HepG2 (cell line): ENCODE data around the gene SLC19A1. TPM values are rescaled to one million over a fixed set of nuclear protein-coding genes. Genes with fewer than 3 reads are reported as not detected.

Source experiments
- CENPX ChIP-seq: sonication (generic); formaldehyde crosslinking; IDR thresholded peaks from 2 replicates; pipeline ENCODE4 v1.9.0; 2021; ENCODE audit warnings: mild to moderate bottlenecking, missing genetic modification reagents, moderate library complexity
- IRX3 ChIP-seq: sonication (generic); formaldehyde crosslinking; IDR thresholded peaks from 2 replicates; pipeline ENCODE4 v1.8.1; 2023; ENCODE audit warnings: mild to moderate bottlenecking, low read depth, missing genetic modification reagents, borderline replicate concordance
- JARID2 ChIP-seq: sonication (generic); formaldehyde crosslinking; IDR thresholded peaks from 2 replicates; pipeline ENCODE4 v1.8.1; 2023; ENCODE audit warnings: missing genetic modification reagents, inconsistent platforms; ENCODE audit not compliant: insufficient replicate concordance
- KDM5B ChIP-seq: sonication (generic); formaldehyde crosslinking; IDR thresholded peaks from 2 replicates; pipeline ENCODE4 v1.4.0; 2020; ENCODE audit warnings: missing genetic modification reagents, mild to moderate bottlenecking, borderline replicate concordance
- PHF21A ChIP-seq: sonication (generic); formaldehyde crosslinking; IDR thresholded peaks from 2 replicates; pipeline ENCODE4 v1.5.0; 2020; ENCODE audit warnings: mild to moderate bottlenecking, missing genetic modification reagents
- RBAK ChIP-seq: sonication (generic); formaldehyde crosslinking; IDR thresholded peaks from 2 replicates; pipeline ENCODE4 v1.5.1; 2020; ENCODE audit warnings: mild to moderate bottlenecking, missing genetic modification reagents
- THAP8 ChIP-seq: sonication (generic); formaldehyde crosslinking; IDR thresholded peaks from 2 replicates; pipeline ENCODE4 v1.5.1; 2020; ENCODE audit warnings: missing genetic modification reagents, mild to moderate bottlenecking, borderline replicate concordance
- ZNF124 ChIP-seq: sonication (generic); formaldehyde crosslinking; IDR thresholded peaks from 2 replicates; pipeline ENCODE4 v1.4.0; 2020; ENCODE audit warnings: missing genetic modification reagents
- ZNF280D ChIP-seq: sonication (generic); formaldehyde crosslinking; IDR thresholded peaks from 2 replicates; pipeline ENCODE4 v1.5.1; 2020; ENCODE audit warnings: mild to moderate bottlenecking, missing genetic modification reagents
- ZNF543 ChIP-seq: sonication (generic); formaldehyde crosslinking; IDR thresholded peaks from 2 replicates; pipeline ENCODE4 v1.4.0; 2020; ENCODE audit warnings: mild to moderate bottlenecking, missing genetic modification reagents
- ZNF619 ChIP-seq: sonication (generic); formaldehyde crosslinking; IDR thresholded peaks from 2 replicates; pipeline ENCODE4 v1.4.0; 2020; ENCODE audit warnings: mild to moderate bottlenecking, missing genetic modification reagents
- ZNF713 ChIP-seq: sonication (generic); formaldehyde crosslinking; IDR thresholded peaks from 2 replicates; pipeline ENCODE4 v1.4.0; 2020; ENCODE audit warnings: mild to moderate bottlenecking, missing genetic modification reagents
- ZSCAN12 ChIP-seq: sonication (generic); formaldehyde crosslinking; IDR thresholded peaks from 2 replicates; pipeline ENCODE4 v1.9.0; 2021; ENCODE audit warnings: mild to moderate bottlenecking, missing genetic modification reagents
- polyA plus RNA-seq, 8 experiments: library from polyadenylated mRNA; depleted of rRNA in 3 of 8; stranded (reverse) in 7 of 8; unstranded in 1 of 8; fragments of >200 nt; fragmentation: Illumina TruSeq in 4 of 8; extraction: Trizol in 4 of 8; gene quantifications; 2 replicates each; pipeline versions ENCODE4 v1.2.1 to v1.2.3, GENCODE V29; 2011 to 2016; ENCODE audit warnings: low read depth in 4 of 8, missing spikeins in 1 of 8, mixed read lengths in 1 of 8; ENCODE audit not compliant: insufficient read depth in 1 of 8
- total RNA-seq, 5 experiments: library from RNA; depleted of rRNA; stranded (reverse); fragments of >200 nt; fragmentation: Illumina TruSeq; extraction: Trizol; gene quantifications; 2 replicates each; pipeline ENCODE4 v1.2.3, GENCODE V29; 2016; ENCODE audit warnings: low read depth in 1 of 5
- TF ChIP-seq, protein P1 (sequence below), 2 experiments: sonication (generic) in 1 of 2; formaldehyde crosslinking in 1 of 2; IDR thresholded peaks; 2 replicates each; pipeline versions ENCODE4 v1.6.1 to v1.9.0; 2014 to 2022; ENCODE audit warnings: antibody characterized with exemption in 1 of 2, borderline replicate concordance in 1 of 2, inconsistent platforms in 1 of 2, low read depth in 1 of 2, missing genetic modification reagents in 1 of 2
- TF ChIP-seq, protein P2 (sequence below), 2 experiments: sonication (generic) in 1 of 2; formaldehyde crosslinking in 1 of 2; IDR thresholded peaks; 2 replicates each; pipeline versions ENCODE4 v1.4.0 to v1.6.1; 2018 to 2020; ENCODE audit warnings: missing genetic modification reagents in 2 of 2, borderline replicate concordance in 1 of 2, low read depth in 1 of 2, mild to moderate bottlenecking in 1 of 2, missing biosample characterization in 1 of 2

SLC19A1 gene
- total and polyA plus RNA-seq, 2 of the 13 experiments (the other 11 are each of a cell fraction or from before 2014, with no cell fraction given), result 21.8 to 23.0 TPM

DNA sequence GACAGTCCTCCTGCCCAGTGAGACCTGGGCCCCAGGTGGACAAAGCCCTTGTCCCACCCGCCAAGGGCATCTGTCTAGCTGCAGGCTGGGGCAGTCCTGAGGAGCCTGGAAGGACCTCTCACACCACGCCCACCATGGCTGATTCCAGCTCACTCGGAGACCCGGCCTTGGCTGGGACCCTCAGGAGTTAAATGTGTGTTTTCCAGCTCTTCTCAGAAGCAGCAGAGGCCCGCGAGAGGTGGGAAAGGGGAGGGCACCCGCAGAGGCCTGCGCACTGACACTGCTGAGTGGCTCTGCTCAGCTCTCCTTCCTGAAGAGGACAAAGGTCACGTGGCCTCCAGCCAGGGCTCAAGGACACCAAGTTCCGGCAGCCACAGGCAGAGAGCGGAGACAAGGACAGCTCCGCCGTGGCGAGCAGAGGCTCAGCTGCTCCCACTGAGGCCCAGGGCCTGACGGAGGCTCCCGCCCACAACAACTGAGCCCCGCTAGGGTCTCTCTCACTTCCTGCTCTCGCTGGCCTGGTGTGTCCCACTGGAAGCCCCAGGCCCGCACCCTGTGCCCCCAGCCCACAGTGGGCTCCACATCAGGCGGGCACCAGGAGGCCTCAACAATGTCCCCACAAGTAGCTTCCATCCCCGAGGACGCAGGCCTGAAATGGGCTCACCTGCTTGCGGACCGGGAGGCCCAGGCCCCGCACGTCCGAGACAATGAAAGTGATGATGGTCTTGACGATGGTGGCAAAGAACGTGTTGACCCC, 16.9 kb downstream of the SLC19A1 start (continued):
- TF ChIP-seq, protein P1, sequence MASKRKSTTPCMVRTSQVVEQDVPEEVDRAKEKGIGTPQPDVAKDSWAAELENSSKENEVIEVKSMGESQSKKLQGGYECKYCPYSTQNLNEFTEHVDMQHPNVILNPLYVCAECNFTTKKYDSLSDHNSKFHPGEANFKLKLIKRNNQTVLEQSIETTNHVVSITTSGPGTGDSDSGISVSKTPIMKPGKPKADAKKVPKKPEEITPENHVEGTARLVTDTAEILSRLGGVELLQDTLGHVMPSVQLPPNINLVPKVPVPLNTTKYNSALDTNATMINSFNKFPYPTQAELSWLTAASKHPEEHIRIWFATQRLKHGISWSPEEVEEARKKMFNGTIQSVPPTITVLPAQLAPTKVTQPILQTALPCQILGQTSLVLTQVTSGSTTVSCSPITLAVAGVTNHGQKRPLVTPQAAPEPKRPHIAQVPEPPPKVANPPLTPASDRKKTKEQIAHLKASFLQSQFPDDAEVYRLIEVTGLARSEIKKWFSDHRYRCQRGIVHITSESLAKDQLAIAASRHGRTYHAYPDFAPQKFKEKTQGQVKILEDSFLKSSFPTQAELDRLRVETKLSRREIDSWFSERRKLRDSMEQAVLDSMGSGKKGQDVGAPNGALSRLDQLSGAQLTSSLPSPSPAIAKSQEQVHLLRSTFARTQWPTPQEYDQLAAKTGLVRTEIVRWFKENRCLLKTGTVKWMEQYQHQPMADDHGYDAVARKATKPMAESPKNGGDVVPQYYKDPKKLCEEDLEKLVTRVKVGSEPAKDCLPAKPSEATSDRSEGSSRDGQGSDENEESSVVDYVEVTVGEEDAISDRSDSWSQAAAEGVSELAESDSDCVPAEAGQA (IDR thresholded peaks at IDR 0.05; ENCODE audit: low read depth), result no peak
- TF ChIP-seq, protein P1 (CRISPR knock-in tag; IDR thresholded peaks at IDR 0.05; ENCODE audit: borderline replicate concordance), result no peak
- peak; percentile 67 for TF ChIP-seq ZNF124 (CRISPR knock-in tag)
- TF ChIP-seq ZNF280D (CRISPR knock-in tag), result 0 out of 2 replicates have a peak, but pooled peaks have one; percentile 83
- no peak for TF ChIP-seq ZNF713 (CRISPR knock-in tag)
- TF ChIP-seq, protein P2, sequence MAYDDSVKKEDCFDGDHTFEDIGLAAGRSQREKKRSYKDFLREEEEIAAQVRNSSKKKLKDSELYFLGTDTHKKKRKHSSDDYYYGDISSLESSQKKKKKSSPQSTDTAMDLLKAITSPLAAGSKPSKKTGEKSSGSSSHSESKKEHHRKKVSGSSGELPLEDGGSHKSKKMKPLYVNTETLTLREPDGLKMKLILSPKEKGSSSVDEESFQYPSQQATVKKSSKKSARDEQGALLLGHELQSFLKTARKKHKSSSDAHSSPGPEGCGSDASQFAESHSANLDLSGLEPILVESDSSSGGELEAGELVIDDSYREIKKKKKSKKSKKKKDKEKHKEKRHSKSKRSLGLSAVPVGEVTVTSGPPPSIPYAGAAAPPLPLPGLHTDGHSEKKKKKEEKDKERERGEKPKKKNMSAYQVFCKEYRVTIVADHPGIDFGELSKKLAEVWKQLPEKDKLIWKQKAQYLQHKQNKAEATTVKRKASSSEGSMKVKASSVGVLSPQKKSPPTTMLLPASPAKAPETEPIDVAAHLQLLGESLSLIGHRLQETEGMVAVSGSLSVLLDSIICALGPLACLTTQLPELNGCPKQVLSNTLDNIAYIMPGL (CRISPR knock-in tag; IDR thresholded peaks at IDR 0.05; ENCODE audit: borderline replicate concordance in 1 of 2, low read depth in 1 of 2), result peak in 1 of 2 experiments; percentile 39; a peak in 2 of 4 replicates
- TF ChIP-seq PHF21A (CRISPR knock-in tag), result peak; percentile 39
- peak; percentile 21; the same call in 1 of the 2 replicates for TF ChIP-seq ZNF543
- TF ChIP-seq ZNF619 (CRISPR knock-in tag), result no peak
- no peak for TF ChIP-seq ZSCAN12
- no peak; the same call in 1 of the 2 replicates for TF ChIP-seq KDM5B (CRISPR knock-in tag)
- no peak for TF ChIP-seq IRX3 (CRISPR knock-in tag)
- TF ChIP-seq THAP8 (CRISPR knock-in tag), result no peak
- TF ChIP-seq CENPX (CRISPR knock-in tag), result no peak
- no peak for TF ChIP-seq JARID2 (CRISPR knock-in tag)
- TF ChIP-seq RBAK (CRISPR knock-in tag), result no peak
